ENCODE measurements around the gene CCDC92.
"Not testable (repeated sequence)": the region's sequence is repeated elsewhere in the genome, so short reads cannot be mapped to it uniquely, and the experiment has no call there.

The CCDC92 gene

DNA sequence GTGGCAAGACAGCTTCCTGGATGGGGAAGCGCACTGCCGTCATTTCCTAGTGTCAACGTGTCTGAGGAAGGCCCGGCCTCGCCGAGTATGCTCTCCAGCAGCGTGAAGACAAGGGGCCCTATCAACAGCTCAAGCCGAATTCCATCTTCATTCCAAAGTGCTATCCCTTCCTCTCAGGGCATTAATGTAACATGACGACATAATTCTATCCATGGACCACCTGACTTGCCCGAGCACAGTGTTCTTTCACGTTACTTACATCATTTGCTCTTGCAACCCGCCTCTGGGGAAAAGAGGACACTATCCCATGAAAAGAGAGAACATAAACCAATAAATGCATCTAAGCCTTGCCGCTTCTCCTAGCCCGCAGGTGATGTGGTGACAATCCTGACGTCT lies 22.9 kb downstream of the CCDC92 start:
- no peak for DNase-seq (ENCODE audit: low spot score)

DNA sequence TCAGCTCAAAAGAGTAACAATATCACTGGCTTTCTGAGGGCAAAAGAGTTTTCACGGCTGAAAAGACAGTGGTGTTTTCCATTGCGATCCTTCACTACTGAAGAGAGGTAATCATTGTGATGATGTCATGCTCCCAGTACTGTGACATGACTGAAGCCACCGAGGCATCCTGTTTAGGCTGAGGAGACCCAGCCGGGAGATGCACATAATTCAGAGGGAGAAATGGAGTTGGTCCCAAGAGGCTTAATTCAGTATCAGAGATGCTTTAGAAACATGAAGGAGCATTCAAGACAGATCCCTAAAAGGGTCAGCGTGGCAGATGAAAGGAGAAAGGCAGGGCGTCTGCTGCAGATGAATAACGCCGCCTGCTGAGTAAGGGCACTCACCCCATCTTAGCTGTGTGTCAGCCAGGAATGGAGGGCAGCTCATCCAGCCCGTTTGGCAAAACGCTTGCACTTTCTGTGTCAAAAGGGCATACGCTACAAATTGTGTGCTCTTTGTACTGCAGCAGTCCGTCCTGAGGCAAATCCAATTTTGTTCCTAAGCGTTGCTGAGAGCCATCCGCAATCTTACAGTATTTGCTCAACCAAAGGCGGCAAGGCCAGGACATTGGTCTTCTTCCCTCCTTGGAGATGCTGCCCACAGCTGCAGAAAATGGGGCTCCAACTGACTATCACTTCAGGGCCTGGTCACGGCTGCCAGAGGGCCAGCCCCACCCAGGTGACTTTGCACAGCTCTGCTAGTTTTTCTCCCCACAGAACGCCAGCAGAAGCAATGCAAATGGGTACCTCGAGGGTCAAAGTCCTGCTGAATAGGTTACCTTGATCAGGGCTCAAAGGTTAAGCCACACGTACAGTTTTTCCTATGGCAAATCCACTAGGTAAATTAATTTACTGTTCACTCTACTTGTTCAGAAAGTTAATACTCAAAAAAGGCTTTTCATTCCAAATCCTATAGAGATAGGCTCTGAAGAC lies 23.5 kb downstream of the CCDC92 start:
- no peak for DNase-seq (ENCODE audit: low spot score)

DNA sequence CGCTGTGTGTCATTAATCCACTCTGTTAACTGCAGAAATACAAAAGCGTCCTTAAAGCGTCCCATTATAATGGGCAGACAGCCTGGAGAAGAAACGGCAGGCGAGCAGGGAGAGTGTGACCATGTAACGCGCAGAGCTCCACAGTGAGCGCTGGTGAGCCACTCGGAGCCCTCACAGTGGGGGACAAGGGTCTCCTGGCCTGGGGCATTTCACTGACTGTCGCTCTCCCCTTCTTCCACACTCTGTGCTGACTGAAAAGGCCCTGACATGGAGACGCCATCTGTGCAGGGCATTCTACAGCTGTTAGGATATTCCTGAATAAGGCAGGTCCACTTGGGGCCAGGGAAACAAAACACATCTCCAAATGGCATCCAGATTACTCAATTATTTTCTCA lies 24.2 kb downstream of the CCDC92 start:
- no peak for DNase-seq (ENCODE audit: low spot score)

DNA sequence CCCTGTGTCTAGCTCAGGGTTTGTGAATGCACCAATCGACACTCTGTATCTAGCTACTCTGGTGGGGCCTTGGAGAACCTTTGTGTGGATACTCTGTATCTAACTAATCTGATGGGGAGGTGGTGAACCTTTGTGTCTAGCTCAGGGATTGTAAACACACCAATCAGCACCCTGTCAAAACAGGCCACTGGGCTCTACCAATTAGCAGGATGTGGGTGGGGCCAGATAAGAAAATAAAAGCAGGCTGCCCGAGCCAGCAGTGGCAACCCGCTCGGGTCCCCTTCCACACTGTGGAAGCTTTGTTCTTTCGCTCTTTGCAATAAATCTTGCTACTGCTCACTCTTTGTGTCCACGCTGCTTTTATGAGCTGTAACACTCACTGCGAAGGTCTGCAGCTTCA lies 25.1 kb downstream of the CCDC92 start:
- not testable (repeated sequence) for DNase-seq (ENCODE audit: low spot score)

DNA sequence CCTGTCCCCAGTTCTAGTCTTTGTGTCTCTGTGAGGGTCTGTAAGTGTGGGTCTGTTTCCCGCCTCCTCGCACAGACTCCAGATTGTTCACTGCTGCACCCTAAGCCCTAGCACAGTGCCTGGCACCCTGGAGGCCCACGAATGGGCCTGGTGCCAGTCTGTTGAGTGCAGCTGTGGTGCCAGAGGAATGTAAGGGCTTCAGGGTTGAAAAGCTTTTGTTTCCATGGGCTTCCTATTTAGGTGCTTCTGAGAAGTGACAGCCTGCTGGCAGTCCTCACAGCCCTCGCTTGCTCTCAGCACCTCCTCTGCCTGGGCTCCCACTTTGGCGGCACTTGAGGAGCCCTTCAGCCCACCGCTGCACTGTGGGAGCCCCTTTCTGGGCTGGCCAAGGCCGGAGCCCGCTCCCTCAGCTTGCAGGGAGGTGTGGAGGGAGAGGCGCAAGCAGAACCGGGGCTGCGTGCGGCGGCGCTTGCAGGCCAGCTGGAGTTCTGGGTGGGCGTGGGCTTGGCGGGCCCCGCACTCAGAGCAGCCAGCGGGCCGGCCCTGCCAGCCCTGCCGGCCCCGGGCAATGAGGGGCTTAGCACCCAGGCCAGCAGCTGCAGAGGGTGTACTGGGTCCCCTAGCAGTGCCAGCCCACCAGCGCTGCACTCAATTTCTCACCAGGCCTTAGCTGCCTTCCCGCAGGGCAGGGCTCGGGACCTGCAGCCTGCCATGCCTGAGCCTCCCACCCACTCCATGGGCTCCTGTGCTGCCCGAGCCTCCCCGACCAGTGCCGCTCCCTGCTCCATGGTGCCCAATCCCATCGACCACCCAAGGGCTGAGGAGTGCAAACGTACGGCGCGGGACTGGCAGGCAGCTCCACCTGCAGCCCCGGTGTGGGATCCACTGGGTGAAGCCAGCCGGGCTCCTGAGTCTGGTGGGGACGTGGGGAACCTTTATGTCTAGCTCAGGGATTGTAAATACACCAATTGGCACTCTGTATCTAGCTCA lies 25.8 kb downstream of the CCDC92 start:
- DNase-seq (ENCODE audit: low spot score) = not testable (repeated sequence)

DNA sequence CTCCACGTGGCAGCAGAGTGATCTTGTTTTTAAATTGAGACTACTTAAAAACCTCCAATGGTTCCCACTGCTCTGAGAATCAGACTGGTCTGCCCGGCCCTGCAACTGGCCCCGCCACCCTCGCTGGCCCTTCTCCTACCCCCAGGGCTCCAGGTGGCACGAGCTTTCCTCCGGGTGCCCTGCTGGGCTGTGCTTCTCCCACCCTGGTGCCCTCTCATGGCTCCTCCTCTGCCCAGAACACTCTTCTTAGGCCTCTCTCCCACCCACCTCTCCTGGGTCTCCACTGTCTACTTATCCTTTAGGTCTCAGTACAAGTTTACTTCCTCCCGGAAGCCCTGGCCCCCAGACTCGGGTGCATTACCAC lies 26.5 kb downstream of the CCDC92 start:
- no peak for DNase-seq (ENCODE audit: low spot score)

DNA sequence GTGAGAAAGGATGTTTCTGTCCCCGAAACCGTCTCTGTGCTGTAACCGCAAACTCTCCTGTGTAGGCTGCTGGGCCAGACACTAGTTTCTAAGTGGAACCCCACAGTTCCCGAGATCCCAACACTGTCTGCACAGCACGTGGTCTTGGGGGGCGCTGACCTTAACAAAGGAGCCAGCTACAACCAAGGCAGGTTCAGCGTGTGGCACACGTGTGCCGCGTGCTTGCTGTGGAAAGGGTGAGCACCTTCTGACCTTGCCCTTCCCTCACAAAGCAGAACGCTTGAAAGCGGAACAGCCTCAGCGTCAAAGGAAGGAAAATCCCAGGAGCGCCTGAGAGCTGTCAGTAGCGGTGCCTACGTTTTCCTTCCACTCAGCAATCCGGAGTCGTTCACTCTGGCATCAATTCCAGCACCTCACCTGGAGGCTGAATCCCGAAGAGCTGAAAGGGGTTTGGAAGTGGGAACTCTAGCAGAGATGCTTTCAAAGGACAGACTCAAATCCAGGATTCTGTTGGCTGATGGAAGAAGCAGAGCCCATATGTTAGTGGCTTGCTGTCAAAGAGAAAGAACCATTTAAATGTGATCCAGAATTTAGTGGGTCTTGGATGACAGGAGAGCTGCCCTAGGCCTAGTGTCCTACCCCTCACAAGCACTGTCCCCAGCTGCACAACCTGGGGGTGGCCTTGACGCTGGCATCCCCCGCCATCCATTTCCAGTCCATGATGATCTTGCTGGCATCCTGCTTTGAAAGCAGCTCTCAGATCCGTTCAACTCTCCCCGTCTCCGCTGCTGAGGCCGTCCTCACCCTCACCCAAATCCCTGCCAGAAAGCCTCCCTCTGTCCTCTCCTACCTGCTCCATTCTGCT lies 27.1 kb downstream of the CCDC92 start:
- DNase-seq (ENCODE audit: low spot score) = no peak

DNA sequence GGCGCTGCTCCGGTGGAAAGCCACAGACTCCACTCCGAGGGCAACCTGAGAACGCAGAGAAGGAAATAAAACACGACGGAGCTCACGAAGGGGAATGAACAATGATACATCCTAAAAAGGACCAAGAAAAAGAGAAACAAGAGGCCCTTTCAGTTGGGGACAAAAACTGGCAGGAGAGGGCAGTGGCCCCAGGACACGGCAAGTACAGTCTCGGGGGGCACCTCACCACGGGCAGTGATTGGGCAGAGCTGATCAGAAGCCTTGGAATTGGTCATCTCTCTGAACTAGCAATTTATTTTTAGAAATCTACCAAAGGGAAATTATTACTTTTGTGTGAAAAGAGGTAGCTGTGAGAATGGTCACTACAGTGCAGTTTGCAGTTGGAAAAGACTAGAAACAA lies 27.9 kb downstream of the CCDC92 start:
- no peak for DNase-seq (ENCODE audit: low spot score)

DNA sequence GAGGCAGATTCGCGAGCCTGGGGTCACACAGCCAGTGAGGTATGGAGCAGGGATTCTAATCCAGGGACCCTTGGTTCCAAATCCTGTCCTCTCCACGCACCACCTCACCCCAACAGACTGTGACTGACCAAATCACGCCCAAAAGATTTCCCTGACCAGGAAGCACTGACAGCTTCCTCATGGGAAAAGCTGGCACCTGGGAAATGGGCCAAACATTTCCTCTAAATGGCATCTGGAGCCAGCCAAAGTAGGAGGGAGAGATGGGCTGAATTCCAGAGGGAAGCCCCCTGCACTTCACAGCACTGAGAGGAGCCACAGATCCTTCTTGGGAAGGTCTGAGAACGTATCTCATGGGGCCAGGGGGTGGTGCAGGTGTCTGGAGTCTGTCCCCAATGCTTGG lies 28.8 kb downstream of the CCDC92 start:
- DNase-seq (ENCODE audit: low spot score) = no peak

DNA sequence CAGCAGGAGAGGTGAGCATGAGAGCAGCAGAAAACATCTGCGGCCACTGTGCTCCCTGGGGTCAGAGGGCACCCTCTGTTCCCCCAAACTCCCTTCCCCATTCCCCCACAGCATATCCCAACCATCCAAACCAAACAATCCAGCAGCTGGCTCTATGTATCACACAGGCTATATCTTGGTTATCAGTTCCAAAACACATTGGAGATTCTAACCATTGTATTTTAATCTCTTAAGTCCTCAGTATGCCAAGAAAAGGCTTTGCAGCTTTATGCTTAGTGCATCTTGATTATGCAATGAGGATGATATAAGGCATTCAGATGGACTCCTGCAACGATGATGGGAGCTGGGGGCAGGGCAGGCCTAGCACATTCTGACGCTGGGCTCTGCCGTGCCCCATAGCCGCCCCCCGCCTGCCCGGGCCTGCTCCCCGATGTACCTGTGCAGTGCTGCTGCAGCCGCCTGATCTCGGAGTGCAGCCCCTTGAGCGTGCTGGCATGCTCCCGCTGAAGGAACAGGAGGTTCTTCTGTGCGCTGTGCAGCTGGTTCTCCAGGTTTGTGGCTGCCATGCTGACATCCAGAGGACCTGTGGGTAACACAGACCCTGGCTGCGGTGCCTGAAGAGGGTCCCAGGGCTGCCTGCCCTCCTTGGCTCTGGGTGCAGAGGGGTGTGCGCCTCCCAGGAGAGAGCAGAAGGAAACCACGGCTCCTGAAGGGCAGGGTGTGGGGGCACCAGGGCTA lies 29.6 kb downstream of the CCDC92 start:
- DNase-seq (ENCODE audit: low spot score) = no peak

DNA sequence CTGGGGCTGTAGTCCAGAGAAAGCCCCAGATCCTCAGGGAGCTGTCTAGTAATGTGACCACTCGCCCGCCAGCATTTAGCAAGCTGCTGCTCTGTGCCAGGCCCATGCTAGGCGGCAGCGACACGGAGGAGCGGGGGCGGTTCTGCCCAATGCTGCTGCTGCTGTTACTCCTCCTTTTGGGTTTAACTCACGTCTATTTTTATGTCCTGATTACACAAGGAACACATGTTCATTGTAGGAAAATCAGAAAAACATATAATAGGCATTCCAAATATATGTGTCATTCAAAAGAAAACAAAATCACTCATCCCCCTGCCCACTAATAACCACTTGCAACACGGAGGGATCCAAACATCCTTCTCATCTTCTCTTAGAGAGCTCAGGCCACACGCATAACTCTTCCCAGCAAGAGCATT lies 30.4 kb downstream of the CCDC92 start:
- no peak for DNase-seq (ENCODE audit: low spot score)

DNA sequence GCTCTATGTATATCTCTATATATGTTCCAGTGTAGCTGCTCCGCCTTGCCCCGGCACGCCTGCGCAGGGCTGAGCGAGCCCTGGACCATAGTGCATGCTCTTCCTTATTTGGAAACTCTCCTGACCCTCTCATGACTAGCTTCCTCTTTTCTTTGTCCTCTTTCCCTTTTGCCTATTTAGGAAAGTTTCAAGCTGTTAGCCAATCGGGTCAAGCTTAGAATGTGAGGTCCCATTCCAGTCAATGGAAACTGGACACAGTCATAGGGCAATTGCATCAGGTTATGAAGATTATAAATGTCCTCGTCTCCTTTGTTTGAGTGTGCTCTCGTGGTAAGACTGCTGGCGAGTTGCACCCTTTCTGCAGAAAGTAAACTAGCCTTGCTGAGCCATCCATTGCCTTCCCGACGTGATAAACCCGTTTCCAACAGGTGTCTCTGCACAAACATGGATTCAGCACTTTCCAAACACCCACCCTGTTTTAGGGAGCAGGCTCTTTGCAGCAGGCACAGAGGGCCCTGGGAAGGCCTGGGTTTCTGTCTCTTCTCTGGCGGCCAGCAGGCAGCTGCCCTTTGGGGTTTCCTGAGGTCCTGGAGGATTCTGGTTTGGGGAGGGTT lies 30.9 kb downstream of the CCDC92 start:
- DNase-seq (ENCODE audit: low spot score) = no peak

DNA sequence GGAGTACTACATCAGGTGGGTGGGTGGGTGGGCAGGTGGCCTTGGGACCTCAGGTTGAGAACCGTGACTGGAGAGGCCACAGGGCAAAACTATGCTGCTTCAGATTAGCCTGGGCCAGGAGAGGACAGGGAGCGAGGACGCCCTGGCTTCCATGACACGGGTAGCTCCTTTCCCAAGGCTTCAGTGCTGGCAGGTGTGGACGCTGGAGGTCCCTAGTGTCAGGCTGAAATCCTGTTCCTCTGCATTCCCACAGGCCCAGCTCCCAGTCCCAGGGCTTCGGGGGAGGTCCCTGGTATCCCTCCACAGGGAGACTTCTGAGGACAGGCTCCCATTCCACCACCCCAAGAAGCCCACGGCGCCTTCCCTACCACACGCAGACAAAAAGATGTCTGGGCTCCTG lies 31.6 kb downstream of the CCDC92 start:
- no peak for DNase-seq (ENCODE audit: low spot score)

DNA sequence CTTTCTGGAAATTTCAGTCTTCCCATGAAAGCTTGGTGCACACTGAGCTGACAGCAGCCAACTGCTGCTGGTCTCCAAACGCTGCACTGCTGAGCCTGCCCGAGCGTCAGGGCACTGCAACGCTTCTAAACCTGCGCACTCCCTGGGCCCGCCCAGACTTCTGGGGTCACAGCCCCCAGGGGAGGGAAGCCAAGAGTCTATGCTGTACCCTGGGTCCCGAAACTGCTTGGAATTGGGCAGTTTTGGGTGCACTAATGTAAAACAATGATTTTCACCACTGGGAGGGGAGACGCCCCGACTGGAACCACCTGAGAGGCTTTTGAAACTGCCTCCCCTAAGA lies 32.0 kb downstream of the CCDC92 start:
- no peak for DNase-seq (ENCODE audit: low spot score)

DNA sequence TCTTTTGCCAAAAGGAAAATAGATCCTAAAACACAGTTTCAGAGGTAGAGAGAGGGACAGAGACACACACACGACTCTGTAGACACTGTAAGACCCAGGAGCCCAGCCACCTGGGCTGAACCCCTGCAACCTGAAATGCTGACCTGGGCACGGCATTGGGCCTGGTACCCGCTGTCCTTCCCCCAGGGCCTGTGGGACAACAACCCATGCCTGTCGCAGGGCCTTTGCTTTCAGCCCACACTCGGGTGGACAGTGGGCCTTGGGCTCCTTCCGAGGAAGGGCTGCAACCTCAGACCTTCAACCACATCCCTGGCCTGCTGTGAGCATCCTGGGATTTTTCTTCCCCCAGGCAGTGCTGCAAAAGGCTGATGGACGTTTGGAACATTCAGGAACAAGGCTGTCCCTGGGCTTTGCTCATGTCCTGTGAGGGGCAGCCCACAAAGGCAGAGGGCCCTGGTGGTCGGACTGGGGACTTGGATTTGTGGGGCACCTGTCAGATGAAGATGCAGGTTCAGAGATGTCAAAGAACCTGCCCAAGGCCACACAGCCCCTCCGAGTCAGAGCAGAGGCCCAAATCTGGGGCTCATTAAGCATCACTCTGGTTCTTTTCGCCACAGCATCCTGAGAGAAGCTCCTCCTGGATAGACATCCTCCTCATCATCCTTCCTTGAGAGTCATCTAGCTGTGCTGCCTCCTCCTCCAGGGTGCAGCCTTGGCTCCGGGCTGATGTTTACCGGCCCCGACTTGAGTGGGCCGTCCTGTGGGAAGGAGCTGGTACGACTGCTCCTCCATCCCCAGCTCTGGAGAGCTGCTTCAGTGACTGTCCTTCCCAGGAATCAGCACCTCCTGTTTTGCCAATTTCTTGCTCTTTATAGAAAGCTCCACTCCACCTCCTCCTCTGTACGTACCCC lies 32.7 kb downstream of the CCDC92 start:
- DNase-seq (ENCODE audit: low spot score) = no peak

DNA sequence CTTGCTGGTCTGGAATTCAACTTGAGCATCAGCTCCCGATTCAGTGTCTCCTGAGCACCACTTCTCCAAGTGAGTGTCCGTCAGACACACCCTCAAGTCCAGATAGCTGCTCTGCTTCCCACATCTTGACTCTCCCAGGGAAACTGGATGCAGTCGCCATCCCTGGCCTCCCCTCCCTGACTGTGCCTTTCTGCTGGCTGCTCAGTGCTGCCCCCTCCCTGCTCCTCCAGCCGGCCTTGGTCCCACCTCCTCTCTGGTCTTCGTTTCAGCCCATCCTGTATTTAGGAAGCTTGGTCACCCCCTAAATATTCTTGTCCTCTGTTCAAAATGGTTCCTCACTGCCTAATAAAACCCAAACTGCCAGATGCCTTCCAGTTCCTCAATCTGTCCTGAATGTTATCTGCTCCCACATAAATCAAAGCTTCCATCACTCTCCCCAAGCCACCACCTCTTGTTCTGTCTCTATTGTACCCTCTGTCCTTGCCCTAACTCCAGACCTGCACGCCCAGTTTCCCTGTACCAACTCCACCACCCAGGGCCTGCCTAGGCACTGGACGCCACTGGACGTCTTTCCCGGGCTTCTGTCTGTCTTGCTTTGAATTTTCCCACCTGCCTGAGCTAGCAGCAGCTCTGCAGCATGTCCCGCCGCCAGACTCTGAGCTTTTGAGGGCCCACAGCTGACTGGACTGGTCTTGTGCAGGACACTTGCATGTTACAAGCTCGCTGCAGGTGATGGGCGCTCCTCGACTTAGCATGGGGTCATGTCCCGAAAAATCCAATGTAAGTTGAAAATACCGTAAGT lies 33.8 kb downstream of the CCDC92 start:
- DNase-seq (ENCODE audit: low spot score) = peak; percentile 8

DNA sequence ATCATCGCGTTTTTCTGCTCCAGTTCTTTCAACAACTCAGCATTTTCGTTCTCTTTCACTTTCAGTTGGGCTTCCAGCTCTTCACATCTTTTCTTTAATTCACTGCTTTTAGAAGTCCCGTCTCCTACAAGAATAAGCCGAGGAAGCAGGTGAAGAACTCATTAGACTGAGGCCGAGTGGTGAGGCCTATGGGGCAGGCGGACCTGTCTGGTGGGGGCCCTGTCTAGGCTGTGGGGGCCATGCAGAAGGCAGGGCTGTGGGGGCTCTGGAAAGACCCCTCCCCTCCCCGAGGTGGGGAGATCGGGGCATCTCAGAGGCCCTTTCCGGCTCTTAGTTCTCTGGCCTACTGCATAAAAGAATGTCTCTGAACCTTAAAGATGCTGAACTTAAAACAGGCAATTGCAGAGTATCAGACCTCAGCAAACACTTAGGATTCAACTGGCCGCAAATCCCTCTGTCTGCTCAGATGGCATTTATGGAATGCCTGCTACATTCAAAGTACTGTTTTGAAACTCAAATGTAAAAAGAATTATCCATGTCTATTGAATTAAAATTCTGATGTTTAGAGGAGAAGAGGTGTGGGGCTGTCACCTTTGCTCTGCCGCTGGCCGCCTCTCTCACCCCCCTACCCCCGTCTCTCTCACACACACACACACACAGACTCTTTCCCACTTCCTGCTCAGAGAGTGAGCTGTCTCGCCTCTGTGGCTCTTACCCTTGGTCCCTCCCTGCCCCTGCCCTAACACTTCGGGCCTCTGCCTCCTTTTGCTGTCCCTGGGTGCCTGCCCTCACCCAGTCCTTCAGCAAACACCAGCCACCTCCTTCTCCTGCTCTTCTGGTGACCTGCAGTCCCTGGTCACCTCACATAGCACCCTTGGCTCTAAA lies 34.7 kb downstream of the CCDC92 start:
- DNase-seq (ENCODE audit: low spot score) = no peak
